NCI-H146 treated with DMSO at 0.1 percent for 48 hours (cell line): ENCODE results near the gene HGS.

Source experiments
- DNase-seq: peaks from one replicate; lab custom pipeline; 2025; ENCODE audit not compliant: unreplicated experiment; lab: John Stamatoyannopoulos, UW

HGS gene, protein sequence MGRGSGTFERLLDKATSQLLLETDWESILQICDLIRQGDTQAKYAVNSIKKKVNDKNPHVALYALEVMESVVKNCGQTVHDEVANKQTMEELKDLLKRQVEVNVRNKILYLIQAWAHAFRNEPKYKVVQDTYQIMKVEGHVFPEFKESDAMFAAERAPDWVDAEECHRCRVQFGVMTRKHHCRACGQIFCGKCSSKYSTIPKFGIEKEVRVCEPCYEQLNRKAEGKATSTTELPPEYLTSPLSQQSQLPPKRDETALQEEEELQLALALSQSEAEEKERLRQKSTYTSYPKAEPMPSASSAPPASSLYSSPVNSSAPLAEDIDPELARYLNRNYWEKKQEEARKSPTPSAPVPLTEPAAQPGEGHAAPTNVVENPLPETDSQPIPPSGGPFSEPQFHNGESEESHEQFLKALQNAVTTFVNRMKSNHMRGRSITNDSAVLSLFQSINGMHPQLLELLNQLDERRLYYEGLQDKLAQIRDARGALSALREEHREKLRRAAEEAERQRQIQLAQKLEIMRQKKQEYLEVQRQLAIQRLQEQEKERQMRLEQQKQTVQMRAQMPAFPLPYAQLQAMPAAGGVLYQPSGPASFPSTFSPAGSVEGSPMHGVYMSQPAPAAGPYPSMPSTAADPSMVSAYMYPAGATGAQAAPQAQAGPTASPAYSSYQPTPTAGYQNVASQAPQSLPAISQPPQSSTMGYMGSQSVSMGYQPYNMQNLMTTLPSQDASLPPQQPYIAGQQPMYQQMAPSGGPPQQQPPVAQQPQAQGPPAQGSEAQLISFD

GRCh38 chr17:81683584-81684441, at the start of gene HGS, which contains the start of gene ARL16:
Gene HGS (plus strand): TSS chr17:81684011. CDS start chr17:81684067, 56 bp downstream.
Gene ARL16 (minus strand): TSS chr17:81683797. CDS start chr17:81683753, 44 bp downstream.
- peak; percentile 97 for DNase-seq

- no peak for DNase-seq
Observed at GRCh38 chr17:81635431-81635830, 48.4 kb upstream of the HGS start.

- DNase-seq: no peak
Observed at GRCh38 chr17:81635973-81636504, 47.8 kb upstream of the HGS start.

DNA sequence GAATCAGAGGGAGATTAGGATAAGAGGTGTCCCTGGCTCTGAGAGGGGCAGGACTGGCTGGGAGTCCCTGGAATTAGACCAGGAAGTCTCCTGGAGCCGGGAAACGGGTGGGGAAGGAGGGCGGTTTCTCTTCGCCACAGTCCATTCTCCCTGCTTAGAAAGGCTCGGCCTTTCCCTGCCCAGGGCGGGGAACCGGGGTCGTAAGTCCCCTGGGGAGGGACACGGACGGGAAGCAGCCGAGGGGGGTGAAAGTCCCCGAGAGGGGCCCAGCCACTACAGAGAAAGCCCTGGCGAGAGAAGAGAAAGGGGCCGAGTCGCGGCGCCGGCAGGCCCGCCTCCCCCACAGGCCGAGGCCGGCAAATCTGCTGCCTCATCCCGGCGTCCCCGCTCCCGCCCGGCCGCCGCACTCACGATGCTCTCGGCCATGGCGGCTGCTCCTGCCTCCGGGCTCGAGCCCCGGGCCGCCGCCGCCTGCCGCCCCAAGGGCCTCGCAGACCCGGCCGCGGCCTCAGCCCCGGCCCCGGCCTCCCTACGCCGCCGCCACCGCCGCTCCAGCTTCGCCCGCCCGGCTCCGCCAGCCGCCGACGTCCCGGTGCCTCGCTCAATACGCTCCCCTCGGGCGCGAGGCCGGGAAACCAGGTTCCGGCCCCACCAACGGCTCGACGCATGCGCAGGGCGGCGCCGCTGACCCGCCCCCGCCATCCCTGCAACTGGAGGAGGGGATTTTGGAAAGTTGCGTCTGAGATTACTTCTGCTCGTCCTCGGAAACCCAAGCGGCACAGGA, 47.1 kb upstream of the HGS start, which contains the start of the genes NPLOC4 and TSPAN10:
Gene NPLOC4, minus strand, starts transcription at position 608 of the 784 bp plus-strand sequence. Its CDS starts 182 bp downstream, at position 426.
Gene TSPAN10, plus strand, starts transcription at position 692 of the 784 bp plus-strand sequence. CDS start 5,217 bp downstream, outside the sequence.
- DNase-seq: peak; percentile 59

- DNase-seq: no peak
Observed at GRCh38 chr17:81638683-81639082, 45.1 kb upstream of the HGS start.

- no peak for DNase-seq
Observed at GRCh38 chr17:81640011-81640410, 43.8 kb upstream of the HGS start.

GRCh38 chr17:81641825-81642489, 41.9 kb upstream of the HGS start:
- DNase-seq: no peak

- no peak for DNase-seq
Observed at GRCh38 chr17:81644496-81644895, 39.3 kb upstream of the HGS start.

- no peak for DNase-seq
Observed at GRCh38 chr17:81644976-81645952, 38.5 kb upstream of the HGS start.

- no peak for DNase-seq
Observed at GRCh38 chr17:81646869-81647600, 36.8 kb upstream of the HGS start.

DNA sequence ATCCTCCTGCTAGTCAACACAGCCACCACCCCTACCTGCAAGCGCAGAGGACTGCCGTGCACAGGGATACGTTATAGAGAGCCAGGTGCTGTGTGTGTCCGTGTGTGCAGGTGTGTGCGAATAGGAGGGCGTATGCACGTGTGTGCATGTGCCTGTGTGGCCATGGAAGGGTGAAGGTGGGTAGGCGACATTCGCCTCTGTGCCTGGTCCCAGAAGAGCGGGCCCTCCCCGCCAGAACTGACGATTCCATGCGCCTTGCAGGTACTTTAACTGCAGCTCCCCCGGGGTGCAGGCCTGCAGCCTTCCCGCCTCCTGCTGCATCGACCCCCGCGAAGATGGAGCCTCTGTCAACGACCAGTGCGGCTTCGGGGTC, 36.2 kb upstream of the HGS start:
- DNase-seq: peak; percentile 22

DNA sequence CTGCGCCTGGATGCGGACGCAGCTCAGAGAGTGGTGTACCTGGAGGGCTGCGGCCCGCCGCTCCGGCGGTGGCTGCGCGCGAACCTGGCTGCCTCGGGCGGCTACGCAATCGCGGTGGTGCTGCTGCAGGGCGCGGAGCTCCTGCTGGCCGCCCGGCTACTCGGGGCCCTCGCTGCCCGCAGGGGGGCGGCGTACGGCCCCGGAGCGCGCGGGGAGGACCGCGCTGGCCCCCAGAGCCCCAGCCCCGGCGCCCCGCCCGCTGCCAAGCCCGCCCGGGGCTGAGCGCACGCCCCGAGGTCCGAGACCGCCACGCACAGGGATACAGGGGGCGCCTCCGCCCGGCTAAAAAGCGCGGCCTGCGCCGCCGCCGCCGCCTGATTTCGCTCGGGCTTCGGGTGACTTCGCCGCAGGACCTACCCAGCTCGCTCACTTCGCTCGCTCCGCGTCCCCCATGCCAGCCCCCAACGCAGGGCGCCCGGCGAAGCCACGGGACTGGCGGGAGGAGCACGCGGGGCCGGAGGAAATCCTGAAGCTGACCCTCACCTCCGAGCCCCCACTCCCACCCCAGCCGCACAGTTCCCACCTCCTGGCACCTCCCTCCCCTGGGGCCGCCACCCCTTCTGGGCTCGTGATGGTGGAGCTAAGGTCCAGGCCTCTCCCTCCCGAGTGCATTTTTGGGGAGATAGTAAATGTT, 35.7 kb upstream of the HGS start:
- no peak for DNase-seq

DNA sequence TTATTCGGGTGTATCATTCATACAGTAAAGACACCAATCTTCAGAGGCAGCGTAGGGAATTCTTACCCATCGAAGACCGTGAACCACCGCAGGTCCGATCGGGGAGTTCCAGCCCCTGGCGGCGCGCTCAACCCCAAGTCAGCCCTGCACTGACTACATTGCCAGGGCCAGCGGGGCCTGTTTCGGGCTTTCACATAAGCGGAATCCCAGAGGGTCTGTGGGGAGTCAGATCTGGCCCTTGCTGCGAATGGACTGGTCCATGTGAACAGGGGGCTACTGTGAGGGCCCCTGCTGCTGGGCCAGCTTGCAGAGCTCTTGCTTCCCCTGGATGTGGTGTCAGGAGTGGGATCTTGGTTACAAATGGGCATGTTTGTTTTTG, 35.1 kb upstream of the HGS start:
- DNase-seq: no peak

DNA sequence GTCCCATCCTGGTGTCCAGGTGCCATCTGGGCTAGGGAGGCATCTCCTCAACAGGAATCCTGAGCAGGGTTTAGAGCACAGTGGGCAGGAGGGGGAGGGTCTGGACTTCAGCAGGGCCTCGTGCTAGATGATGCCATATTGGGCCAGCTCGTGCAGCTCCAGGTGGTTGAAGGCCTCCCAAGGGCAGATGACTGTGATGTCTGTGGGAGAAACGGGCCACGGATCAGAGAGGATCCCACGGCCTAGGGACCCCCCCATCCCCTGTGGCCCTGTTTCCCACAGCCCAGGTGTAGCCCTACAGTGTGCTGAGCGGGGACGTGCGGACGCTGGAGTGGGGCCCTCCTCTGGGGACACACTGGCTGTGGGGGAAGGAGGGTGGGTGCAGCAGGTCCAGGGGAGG, 32.9 kb upstream of the HGS start:
- DNase-seq: no peak

DNA sequence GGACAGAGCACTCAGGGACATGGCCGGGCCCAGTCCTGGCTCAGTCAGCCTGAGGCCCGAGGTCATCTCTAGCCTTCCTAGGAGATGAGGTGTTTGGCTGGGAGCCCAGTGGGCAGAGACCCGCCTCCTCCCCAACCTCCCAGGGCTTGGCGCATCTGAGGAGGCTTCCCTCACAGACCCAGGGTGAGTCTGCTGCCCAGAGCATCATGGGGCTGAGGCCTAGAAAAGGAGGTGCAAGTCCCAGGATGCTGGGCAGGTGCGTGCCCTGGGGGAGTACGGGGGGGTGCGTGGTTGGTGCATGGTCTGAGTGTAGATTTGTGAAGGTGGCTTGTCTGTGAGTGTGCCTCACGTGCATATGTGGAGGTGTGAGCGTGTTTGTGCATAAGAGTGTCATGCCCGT, 32.1 kb upstream of the HGS start:
- no peak for DNase-seq

DNA sequence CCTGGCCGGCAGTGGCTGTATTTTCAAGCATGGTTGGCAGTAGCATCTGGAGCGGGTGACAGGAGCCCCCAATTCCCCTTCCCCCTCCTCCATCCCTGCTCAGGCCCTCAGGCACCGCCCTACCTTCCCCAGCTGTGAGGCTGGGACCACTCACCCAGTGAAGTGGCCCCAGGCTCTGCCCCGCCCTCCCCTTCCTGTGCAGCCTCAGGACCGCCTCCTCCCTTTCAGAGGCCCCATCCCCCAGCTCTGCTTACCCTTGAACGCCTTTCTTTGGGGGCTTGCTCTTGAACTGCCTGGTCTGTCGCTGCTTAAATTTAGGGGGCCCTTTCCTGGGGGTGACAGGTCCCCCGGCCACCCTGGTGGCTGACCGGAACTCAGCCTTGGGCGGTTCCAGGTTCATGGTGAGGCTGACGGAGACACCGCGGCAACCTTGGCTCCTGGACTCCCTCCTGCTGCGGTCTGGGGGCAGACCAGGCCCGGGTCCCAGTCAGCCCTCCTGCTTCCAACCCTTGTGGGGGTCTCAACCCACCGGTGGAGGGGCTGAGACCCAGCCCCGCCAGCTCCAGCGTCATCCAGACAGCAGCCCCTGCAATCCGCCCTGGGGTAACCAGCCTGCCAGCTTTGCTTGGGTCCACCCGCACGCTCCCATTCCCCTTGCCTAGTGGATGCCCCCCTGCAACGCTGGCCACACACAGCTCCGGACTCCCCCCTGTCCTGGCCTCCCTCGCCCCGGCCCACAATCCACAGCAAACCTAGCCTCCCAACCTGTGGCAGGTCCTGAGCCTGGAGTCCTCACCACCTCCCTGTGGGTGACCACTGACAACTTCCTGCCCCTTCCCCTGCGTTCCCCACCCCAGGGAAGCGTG, 30.7 kb upstream of the HGS start:
- DNase-seq: no peak
